ENCODE data around the gene POU4F3.

Gene POU4F3

DNA sequence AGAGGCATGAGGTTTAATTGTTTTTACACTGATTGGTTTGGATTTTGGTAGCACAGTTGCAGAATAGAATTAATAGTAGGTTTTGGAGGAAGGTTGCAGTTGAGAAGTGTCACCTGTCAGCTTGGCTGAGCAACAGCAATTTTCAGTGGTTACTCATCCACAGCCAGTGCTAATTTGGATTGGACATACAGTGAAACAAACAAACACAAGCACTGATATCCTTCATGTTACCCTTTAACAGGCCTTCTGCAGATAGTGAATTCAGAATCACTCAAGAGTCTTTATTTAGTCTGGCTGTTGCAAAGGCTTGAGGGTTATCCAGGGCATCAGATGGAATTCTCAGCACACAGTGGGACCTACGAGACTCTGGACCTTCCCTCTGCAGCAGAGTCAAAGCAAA lies 31.8 kb upstream of the POU4F3 start:
- TF ChIP-seq, protein P1, sequence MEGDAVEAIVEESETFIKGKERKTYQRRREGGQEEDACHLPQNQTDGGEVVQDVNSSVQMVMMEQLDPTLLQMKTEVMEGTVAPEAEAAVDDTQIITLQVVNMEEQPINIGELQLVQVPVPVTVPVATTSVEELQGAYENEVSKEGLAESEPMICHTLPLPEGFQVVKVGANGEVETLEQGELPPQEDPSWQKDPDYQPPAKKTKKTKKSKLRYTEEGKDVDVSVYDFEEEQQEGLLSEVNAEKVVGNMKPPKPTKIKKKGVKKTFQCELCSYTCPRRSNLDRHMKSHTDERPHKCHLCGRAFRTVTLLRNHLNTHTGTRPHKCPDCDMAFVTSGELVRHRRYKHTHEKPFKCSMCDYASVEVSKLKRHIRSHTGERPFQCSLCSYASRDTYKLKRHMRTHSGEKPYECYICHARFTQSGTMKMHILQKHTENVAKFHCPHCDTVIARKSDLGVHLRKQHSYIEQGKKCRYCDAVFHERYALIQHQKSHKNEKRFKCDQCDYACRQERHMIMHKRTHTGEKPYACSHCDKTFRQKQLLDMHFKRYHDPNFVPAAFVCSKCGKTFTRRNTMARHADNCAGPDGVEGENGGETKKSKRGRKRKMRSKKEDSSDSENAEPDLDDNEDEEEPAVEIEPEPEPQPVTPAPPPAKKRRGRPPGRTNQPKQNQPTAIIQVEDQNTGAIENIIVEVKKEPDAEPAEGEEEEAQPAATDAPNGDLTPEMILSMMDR (IDR thresholded peaks at IDR 0.05; ENCODE audit: borderline replicate concordance, insufficient read depth, low read depth, low read length): no peak
- no peak overlapping the region for H3K4me3 ChIP-seq (ENCODE audit: low read depth, low read length)

DNA sequence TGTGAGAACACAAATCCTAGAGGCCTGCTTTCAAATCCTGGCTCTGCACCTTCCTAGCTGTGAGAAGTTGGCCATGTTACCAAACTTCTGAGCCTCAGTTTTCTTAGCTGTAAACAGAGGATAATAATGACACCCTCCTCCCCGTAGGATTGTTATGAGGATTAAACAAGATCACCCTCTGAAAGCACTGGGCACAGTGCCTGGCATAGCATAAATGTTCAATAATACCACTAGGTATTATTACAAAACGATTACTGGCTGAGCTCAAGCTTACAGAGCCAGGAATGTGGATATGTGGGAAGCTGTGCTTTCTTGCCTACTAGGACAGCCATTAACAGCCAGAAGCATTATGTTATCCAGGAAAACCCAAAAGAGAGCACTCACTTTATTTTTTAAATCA lies 30.8 kb upstream of the POU4F3 start:
- H3K4me3 ChIP-seq (ENCODE audit: low read depth, low read length): no peak overlapping the region
- TF ChIP-seq, protein P1 (IDR thresholded peaks at IDR 0.05; ENCODE audit: borderline replicate concordance, insufficient read depth, low read depth, low read length): no peak

DNA sequence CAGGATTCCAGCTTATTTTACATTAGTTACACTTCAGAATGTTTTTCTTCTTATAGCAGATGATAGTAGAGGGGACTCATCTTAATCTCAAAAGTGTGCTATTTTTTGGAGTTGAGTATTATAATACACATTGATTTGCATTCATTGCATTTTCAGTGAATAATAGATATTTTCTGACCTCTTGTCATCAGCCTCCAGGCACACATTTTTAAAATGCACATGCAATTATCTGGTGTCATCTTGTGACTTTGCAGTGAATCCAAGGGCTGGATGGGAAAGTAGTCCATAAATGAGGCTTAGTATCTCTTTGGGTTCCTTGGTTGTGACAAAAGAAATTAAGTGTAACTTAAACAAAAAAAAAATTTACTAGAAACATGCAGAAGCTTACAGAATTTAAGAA lies 28.1 kb upstream of the POU4F3 start:
- TF ChIP-seq, protein P1 (IDR thresholded peaks at IDR 0.05; ENCODE audit: borderline replicate concordance, insufficient read depth, low read depth, low read length): no peak
- H3K4me3 ChIP-seq (ENCODE audit: low read depth, low read length): no peak overlapping the region

DNA sequence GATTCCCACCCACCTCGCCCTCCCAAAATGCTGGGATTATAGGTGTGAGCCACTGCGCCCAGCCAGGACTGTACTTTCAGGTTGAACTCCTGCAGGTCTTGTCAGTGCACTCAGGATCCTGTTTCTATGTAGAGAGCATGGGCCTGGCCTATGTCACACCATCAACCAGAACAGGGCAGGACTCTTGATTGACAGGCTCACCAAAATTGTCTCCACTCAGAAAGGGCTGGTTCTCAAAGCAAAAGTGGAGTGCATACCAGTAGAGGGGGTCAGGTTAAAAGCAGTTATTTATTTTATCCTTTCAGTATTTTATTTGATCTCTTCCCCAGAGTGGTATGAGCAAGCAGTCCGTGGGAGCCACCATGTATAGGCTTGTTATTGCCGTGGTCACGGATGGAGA lies 27.4 kb upstream of the POU4F3 start:
- H3K4me3 ChIP-seq (ENCODE audit: low read depth, low read length): no peak overlapping the region
- TF ChIP-seq, protein P1 (IDR thresholded peaks at IDR 0.05; ENCODE audit: borderline replicate concordance, insufficient read depth, low read depth, low read length): no peak

DNA sequence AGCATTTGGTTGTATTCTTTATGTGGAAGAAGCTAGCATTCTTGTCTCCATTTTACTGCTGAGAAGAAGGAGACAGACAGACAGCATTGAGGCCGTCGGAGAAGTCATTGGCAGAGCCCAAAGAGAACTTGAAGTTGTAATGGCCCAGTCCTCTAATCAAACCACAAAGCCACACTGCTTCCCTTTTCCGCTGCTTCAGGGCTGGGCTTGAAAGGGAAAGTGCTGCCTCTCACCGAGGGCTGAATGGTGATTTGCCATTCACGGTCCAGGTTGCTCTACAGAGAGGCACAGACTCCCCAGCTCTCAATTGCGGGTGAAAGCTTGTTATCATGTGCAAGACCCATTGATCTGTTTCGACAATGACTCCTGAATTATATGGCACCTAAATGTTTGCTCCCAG lies 25.6 kb upstream of the POU4F3 start:
- no peak overlapping the region for H3K4me3 ChIP-seq (ENCODE audit: low read depth, low read length)
- TF ChIP-seq, protein P1 (IDR thresholded peaks at IDR 0.05; ENCODE audit: borderline replicate concordance, insufficient read depth, low read depth, low read length): no peak

DNA sequence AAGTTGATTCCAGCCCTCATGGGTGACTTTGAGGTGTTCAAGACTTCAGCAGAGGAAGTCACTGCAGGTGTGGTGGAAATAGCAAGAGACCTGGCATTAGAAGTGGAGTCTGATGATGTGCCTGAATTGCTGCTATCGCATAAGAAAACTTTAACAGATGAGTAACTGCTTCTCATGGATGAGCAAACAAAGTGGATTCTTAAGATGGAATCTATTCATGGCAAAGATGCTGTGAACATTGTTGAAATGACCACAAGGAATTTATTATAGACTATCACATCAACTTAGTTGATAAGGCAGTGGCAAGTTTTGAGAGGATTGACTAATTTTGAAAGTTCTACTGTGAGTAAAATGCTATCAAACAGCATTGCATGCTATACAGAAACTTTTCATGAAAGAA lies 17.1 kb upstream of the POU4F3 start:
- H3K4me3 ChIP-seq (ENCODE audit: low read depth, low read length): no peak overlapping the region
- TF ChIP-seq, protein P1 (IDR thresholded peaks at IDR 0.05; ENCODE audit: borderline replicate concordance, insufficient read depth, low read depth, low read length): no peak

DNA sequence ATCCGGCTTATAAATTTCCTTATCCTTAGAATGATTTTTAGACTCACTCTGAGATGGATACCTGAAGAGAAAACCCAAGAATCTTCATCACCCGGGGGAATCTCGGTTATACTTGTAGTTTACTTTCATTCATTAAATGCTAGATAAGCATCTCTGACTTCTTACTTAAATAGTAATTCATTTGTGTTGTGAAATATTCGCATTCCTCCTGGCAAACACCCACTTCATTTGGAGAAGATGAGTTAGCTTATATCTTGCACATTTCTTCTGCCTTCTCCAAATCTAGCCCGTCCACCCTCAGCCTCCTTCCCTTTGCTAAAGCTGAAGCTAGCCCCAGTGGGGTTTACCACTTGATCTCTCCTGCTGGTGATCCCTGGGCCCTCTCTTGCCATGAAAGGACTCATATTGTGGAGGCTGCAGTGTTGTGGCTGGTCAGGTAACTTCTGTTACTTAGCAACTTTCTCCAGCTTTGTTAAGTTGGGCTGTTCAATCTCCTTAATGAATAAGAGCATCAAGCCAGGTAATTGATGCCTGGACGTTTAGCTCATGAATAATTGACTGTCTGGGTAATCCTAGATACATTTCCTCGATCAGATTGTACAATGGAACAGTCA lies 11.3 kb upstream of the POU4F3 start:
- TF ChIP-seq, protein P1 (IDR thresholded peaks at IDR 0.05; ENCODE audit: borderline replicate concordance, insufficient read depth, low read depth, low read length): no peak

More for the DNA sequence above, 11.3 kb upstream of the POU4F3 start:
- no peak overlapping the region for H3K4me3 ChIP-seq (ENCODE audit: low read depth, low read length)
